HEK293 (cell line): Measurements from ENCODE around the gene TEX19.

Experiments
- CTCF ChIA-PET: fragments of 350-600 bp; formaldehyde crosslinking; extraction: SDS; loops from one replicate; lab custom pipeline; 2021; ENCODE audit warnings: antibody characterized with exemption; lab: Yijun Ruan, JAX
- POLR2A ChIA-PET: fragments of 300-600 bp; formaldehyde crosslinking; extraction: SDS; loops from one replicate; lab custom pipeline; 2020; ENCODE audit warnings: antibody characterized with exemption, inconsistent platforms; lab: Yijun Ruan, JAX
- H3K27ac ChIP-seq: fragments of 200-500 bp; sonication (Bioruptor generic); 2 replicates; pipeline ENCODE4 v1.5.1; 2014; ENCODE audit warnings: low read depth, low read length, control low read depth, inconsistent platforms; ENCODE audit errors: extremely low read depth
- H3K36me3 ChIP-seq, 2 experiments: fragments of 200-500 bp in 1 of 2; sonication (Bioruptor generic) in 1 of 2; 1 replicate in 1 of 2; 2 replicates in 1 of 2; pipeline ENCODE4 v1.5.1; 2014 to 2017; ENCODE audit warnings: inconsistent platforms in 2 of 2, low read length in 2 of 2; ENCODE audit not compliant: control insufficient read depth in 2 of 2, insufficient read depth in 1 of 2
- H3K4me1 ChIP-seq: fragments of 200-500 bp; sonication (Bioruptor generic); 2 replicates; pipeline ENCODE4 v1.5.1; 2014; ENCODE audit warnings: mild to moderate bottlenecking, low read length, inconsistent platforms; ENCODE audit not compliant: control insufficient read depth, insufficient read depth
- H3K4me3 ChIP-seq: 2 replicates; pipeline ENCODE4 v1.5.1; 2011; ENCODE audit warnings: low read depth, mild to moderate bottlenecking, control low read depth, low read length, moderate library complexity
- H3K9me3 ChIP-seq: fragments of 200-500 bp; sonication (Bioruptor generic); 2 replicates; pipeline ENCODE4 v1.5.1; 2014; ENCODE audit warnings: low read depth, low read length, inconsistent platforms; ENCODE audit not compliant: control insufficient read depth, insufficient read depth
- EGR2 ChIP-seq: fragments of 450-650 bp; formaldehyde crosslinking; IDR thresholded peaks from 2 replicates; pipeline ENCODE4 v1.5.1; 2016; ENCODE audit warnings: low read depth, missing biosample characterization, missing genetic modification characterization
- KLF10 ChIP-seq: fragments of 450-650 bp; IDR thresholded peaks from 2 replicates; pipeline ENCODE4 v1.5.1; 2018; ENCODE audit warnings: missing biosample characterization, mild to moderate bottlenecking, missing genetic modification characterization
- KLF17 ChIP-seq: fragments of 450-650 bp; formaldehyde crosslinking; IDR thresholded peaks from 2 replicates; pipeline ENCODE4 v1.5.1; 2016; ENCODE audit warnings: missing biosample characterization, missing genetic modification characterization
- KLF9 ChIP-seq: fragments of 450-650 bp; formaldehyde crosslinking; IDR thresholded peaks from 2 replicates; pipeline ENCODE4 v1.5.1; 2016; ENCODE audit warnings: missing biosample characterization, missing genetic modification characterization, low read depth
- PATZ1 ChIP-seq: fragments of 450-650 bp; formaldehyde crosslinking; IDR thresholded peaks from 2 replicates; pipeline ENCODE4 v1.5.1; 2016; ENCODE audit warnings: missing biosample characterization, missing genetic modification characterization
- PBX3 ChIP-seq: sonication (generic); formaldehyde crosslinking; IDR thresholded peaks from 2 replicates; pipeline ENCODE4 v1.8.1; 2022; ENCODE audit warnings: mild to moderate bottlenecking, moderate library complexity, missing genetic modification reagents
- ZBTB26 ChIP-seq: fragments of 450-650 bp; formaldehyde crosslinking; optimal IDR thresholded peaks from 2 replicates; pipeline ENCODE3; 2016; ENCODE audit warnings: missing biosample characterization, mild to moderate bottlenecking, missing genetic modification characterization
- ZBTB44 ChIP-seq: fragments of 450-650 bp; IDR thresholded peaks from 2 replicates; pipeline ENCODE4 v1.5.1; 2018; ENCODE audit warnings: missing biosample characterization, mild to moderate bottlenecking, missing genetic modification characterization
- ZFHX2 ChIP-seq: fragments of 450-650 bp; formaldehyde crosslinking; conservative IDR thresholded peaks from 2 replicates; pipeline ENCODE4 v1.5.1; 2016; ENCODE audit warnings: missing biosample characterization, missing genetic modification characterization
- ZNF146 ChIP-seq: fragments of 450-650 bp; formaldehyde crosslinking; IDR thresholded peaks from 2 replicates; pipeline ENCODE4 v1.5.1; 2016; ENCODE audit warnings: missing biosample characterization, missing genetic modification characterization
- ZNF169 ChIP-seq: fragments of 450-650 bp; formaldehyde crosslinking; IDR thresholded peaks from 2 replicates; pipeline ENCODE4 v1.5.1; 2016; ENCODE audit warnings: missing biosample characterization, missing genetic modification characterization
- ZNF19 ChIP-seq: fragments of 450-650 bp; formaldehyde crosslinking; IDR thresholded peaks from 2 replicates; pipeline ENCODE4; 2016; ENCODE audit warnings: missing biosample characterization, missing genetic modification characterization, low read depth
- ZNF2 ChIP-seq: fragments of 450-650 bp; formaldehyde crosslinking; IDR thresholded peaks from 2 replicates; pipeline ENCODE4 v1.5.1; 2016; ENCODE audit warnings: missing biosample characterization, missing genetic modification characterization
- ZNF223 ChIP-seq: fragments of 450-650 bp; formaldehyde crosslinking; IDR thresholded peaks from 2 replicates; pipeline ENCODE4 v1.5.1; 2016; ENCODE audit warnings: missing biosample characterization, missing genetic modification characterization
- ZNF433 ChIP-seq: fragments of 450-650 bp; formaldehyde crosslinking; IDR thresholded peaks from 2 replicates; pipeline ENCODE4 v1.5.1; 2016; ENCODE audit warnings: missing biosample characterization, missing genetic modification characterization, low read depth
- ZNF48 ChIP-seq: fragments of 450-650 bp; formaldehyde crosslinking; IDR thresholded peaks from 2 replicates; pipeline ENCODE4 v1.5.1; 2016; ENCODE audit warnings: missing biosample characterization, missing genetic modification characterization
- ZNF501 ChIP-seq: fragments of 450-650 bp; formaldehyde crosslinking; IDR thresholded peaks from 2 replicates; pipeline ENCODE4 v1.5.1; 2016; ENCODE audit warnings: missing biosample characterization, missing genetic modification characterization
- ZNF555 ChIP-seq: fragments of 450-650 bp; formaldehyde crosslinking; conservative IDR thresholded peaks from 2 replicates; pipeline ENCODE4 v1.5.1; 2017; ENCODE audit warnings: missing biosample characterization, mild to moderate bottlenecking, missing genetic modification characterization, inconsistent platforms
- ZNF777 ChIP-seq: fragments of 450-650 bp; formaldehyde crosslinking; IDR thresholded peaks from 2 replicates; pipeline ENCODE4 v1.5.1; 2017; ENCODE audit warnings: missing biosample characterization, missing genetic modification characterization, borderline replicate concordance
- ZXDB ChIP-seq: fragments of 450-650 bp; formaldehyde crosslinking; IDR thresholded peaks from 2 replicates; pipeline ENCODE4 v1.5.1; 2016; ENCODE audit warnings: missing biosample characterization, missing genetic modification characterization

The TEX19 gene

GRCh38 chr17:82400830-82401229, 41.8 kb downstream of the TEX19 start:
- ChIA-PET CTCF (no interaction called here), POLR2A (no interaction called here)
- Histone ChIP-seq H3K4me1 (no peaks in the 10 kb centered on the region), H3K9me3 (no peaks in the 10 kb centered on the region), H3K27ac (no peak overlapping the region), H3K36me3 (peaks cover 8 to 26% of the 10 kb centered on the region in 2 experiments; a peak in 2 of 3 replicates), H3K4me3 (no peak overlapping the region)
- TF ChIP-seq ZNF777 (tag by site-specific recombination) (no peak), ZBTB44 (no peak), ZFHX2 (no peak), ZNF146 (no peak), ZNF169 (tag by site-specific recombination) (no peak)

- H3K4me3 ChIP-seq = no peak overlapping the region
- TF ChIP-seq PATZ1 (tag by site-specific recombination) = no peak
- no peak for TF ChIP-seq ZNF48 (tag by site-specific recombination)
- no peak for TF ChIP-seq ZNF555
- no peak for TF ChIP-seq KLF10
- TF ChIP-seq ZNF19 (tag by site-specific recombination) = no peak
- TF ChIP-seq ZNF2 = no peak
- TF ChIP-seq ZXDB (tag by site-specific recombination) = no peak
- no peak for TF ChIP-seq KLF17 (tag by site-specific recombination)
- TF ChIP-seq, all 188 proteins: peak for 0
- Histone ChIP-seq H3K36me3 (peaks cover 8 to 30% of the 10 kb centered on the region in 2 experiments; a peak in 2 of 3 replicates), H3K4me1 (no peaks in the 10 kb centered on the region), H3K9me3 (no peaks in the 10 kb centered on the region), H3K27ac (no peak overlapping the region)
- CTCF ChIA-PET = interaction anchor here (1.3 kb wide), 1 partner anchor 15 kb away, joined by 4 read pairs; no protein-coding TSS in a partner anchor
- POLR2A ChIA-PET = no interaction called here
These were observed 43.8 kb downstream of the TEX19 start for GRCh38 chr17:82402865-82403264.

GRCh38 chr17:82403662-82404660, 44.9 kb downstream of the TEX19 start:
- POLR2A ChIA-PET = no interaction called here
- H3K4me3 ChIP-seq = no peak overlapping the region

More at GRCh38 chr17:82403662-82404660, 44.9 kb downstream of the TEX19 start:
- no peaks in the 10 kb centered on the region for H3K9me3 ChIP-seq
- no peak overlapping the region for H3K27ac ChIP-seq
- CTCF ChIA-PET = no interaction called here
- H3K4me1 ChIP-seq = no peaks in the 10 kb centered on the region
- peaks cover 8 to 30% of the 10 kb centered on the region in 2 experiments; a peak in 2 of 3 replicates for H3K36me3 ChIP-seq
- no peak for TF ChIP-seq ZNF223
- TF ChIP-seq ZFHX2 = peak; percentile 69
- TF ChIP-seq PBX3 (CRISPR knock-in tag) = no peak
- TF ChIP-seq KLF9 (tag by site-specific recombination) = no peak
- TF ChIP-seq EGR2 (tag by site-specific recombination) = peak; percentile 46
- peak; percentile 50 for TF ChIP-seq ZBTB26 (tag by site-specific recombination)
- TF ChIP-seq ZNF433 (tag by site-specific recombination) = no peak
- no peak for TF ChIP-seq ZNF501 (tag by site-specific recombination)
